Caco-2 (cell line): Measurements from ENCODE around the gene BAAT. TPM values are rescaled to one million over a fixed set of nuclear protein-coding genes. Genes with fewer than 3 reads are reported as not detected.

ENCODE experiments used
- BruUV-seq: library from RNA; stranded (reverse); fragments of 400-500 nt; replicated peaks from 2 replicates; lab custom pipeline; 2021; lab: Mats Ljungman, UMichigan
- CTCF ChIA-PET: fragments of 300-600 bp; sonication (Branson Sonifier 250); formaldehyde crosslinking; loops from one replicate; lab custom pipeline; 2022; ENCODE audit warnings: antibody characterized with exemption; lab: Charles Lee
- POLR2A ChIA-PET: fragments of 300-600 bp; sonication (Branson Sonifier 250); formaldehyde crosslinking; loops from one replicate; lab custom pipeline; 2022; ENCODE audit warnings: antibody characterized with exemption; lab: Charles Lee
- DNase-seq, 2 experiments: peaks; one replicate each; pipeline versions ENCODE4 v3.0.0 to v3.0.0-alpha.2; 2020 to 2022
- H3K27me3 ChIP-seq: replicated peaks from 2 replicates; pipeline ENCODE4 v1.6.0; 2011; ENCODE audit warnings: low read length; ENCODE audit not compliant: control insufficient read depth, insufficient read depth
- H3K36me3 ChIP-seq: 2 replicates; pipeline ENCODE4 v1.5.1; 2011; ENCODE audit warnings: low read length; ENCODE audit not compliant: control insufficient read depth, insufficient read depth
- H3K4me1 ChIP-seq: fragments of 250-450 bp; sonication (Bioruptor Pico); 2 replicates; pipeline ENCODE4 v1.5.1; 2020; ENCODE audit warnings: mild to moderate bottlenecking
- H3K4me3 ChIP-seq: 2 replicates; pipeline ENCODE4 v1.5.1; 2011; ENCODE audit warnings: low read depth, mild to moderate bottlenecking, control low read depth, low read length
- H3K9me3 ChIP-seq: fragments of 250-450 bp; sonication (Bioruptor Pico); 2 replicates; pipeline ENCODE4 v1.5.1; 2020; ENCODE audit warnings: mild to moderate bottlenecking, moderate library complexity
- H3K27ac Mint-ChIP-seq: one replicate; pipeline ENCODE4 v1.8.0; 2022; ENCODE audit warnings: mixed read lengths; ENCODE audit not compliant: unreplicated experiment
- H3K27me3 Mint-ChIP-seq: one replicate; pipeline ENCODE4 v1.8.0; 2022; ENCODE audit warnings: mixed read lengths; ENCODE audit not compliant: insufficient read depth, unreplicated experiment
- H3K36me3 Mint-ChIP-seq: one replicate; pipeline ENCODE4 v1.8.0; 2022; ENCODE audit warnings: mild to moderate bottlenecking, mixed read lengths; ENCODE audit not compliant: insufficient read depth, unreplicated experiment
- H3K4me1 Mint-ChIP-seq: one replicate; pipeline ENCODE4 v1.8.0; 2022; ENCODE audit warnings: low read depth, mixed read lengths; ENCODE audit not compliant: unreplicated experiment
- H3K4me3 Mint-ChIP-seq: one replicate; pipeline ENCODE4 v1.8.0; 2022; ENCODE audit warnings: mild to moderate bottlenecking, moderate library complexity, mixed read lengths; ENCODE audit not compliant: unreplicated experiment
- H3K9me3 Mint-ChIP-seq: one replicate; pipeline ENCODE4 v1.8.0; 2022; ENCODE audit warnings: mixed read lengths; ENCODE audit not compliant: unreplicated experiment
- intact Hi-C: fragments of 100-400 bp; cut with micrococcal nuclease; formaldehyde crosslinking; loops from one replicate; pipeline ENCODE4 v1.10.0; 2022; ENCODE audit not compliant: unreplicated experiment
- total RNA-seq: library from RNA; stranded (reverse); gene quantifications from 2 replicates; pipeline ENCODE4 v1.2.3, GENCODE V29; 2022
- TF ChIP-seq, protein P1 (sequence below), 2 experiments: fragments of 200-600 bp in 1 of 2; IDR thresholded peaks; 1 replicate in 1 of 2; 2 replicates in 1 of 2; pipeline versions ENCODE4 v1.5.1 to v1.8.0; 2011 to 2022; ENCODE audit warnings: antibody characterized with exemption in 1 of 2, control low read depth in 1 of 2, inconsistent platforms in 1 of 2, low read depth in 1 of 2, low read length in 1 of 2, mild to moderate bottlenecking in 1 of 2, moderate library complexity in 1 of 2; ENCODE audit not compliant: insufficient read depth in 1 of 2, severe bottlenecking in 1 of 2, unreplicated experiment in 1 of 2

Gene BAAT
- total RNA-seq, 1 experiment from 2014 or later = 1.1 TPM

DNA sequence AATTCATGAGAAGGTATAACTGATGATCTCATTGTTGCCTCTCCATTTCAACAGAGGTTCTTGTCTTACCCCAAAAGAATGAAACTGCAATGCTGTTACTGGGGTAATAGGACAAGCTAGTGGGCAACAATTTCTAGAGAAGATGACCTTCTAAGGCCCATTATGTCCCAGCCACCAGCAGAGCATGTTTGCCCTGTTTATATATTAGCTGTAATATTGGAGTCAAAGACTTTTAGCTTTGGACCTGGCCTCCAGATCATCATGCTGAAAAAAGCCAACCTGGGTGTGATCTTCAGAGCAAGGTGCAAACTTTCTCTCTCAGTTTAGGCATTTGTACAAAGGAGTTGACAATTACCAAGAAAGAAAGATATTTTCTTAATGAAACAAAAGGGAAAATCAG, 47.4 kb upstream of the BAAT start:
- CTCF ChIA-PET = interaction anchor here (2.0 kb wide), 1 partner anchor 17 kb away, joined by 6 read pairs; no protein-coding TSS in a partner anchor

DNA sequence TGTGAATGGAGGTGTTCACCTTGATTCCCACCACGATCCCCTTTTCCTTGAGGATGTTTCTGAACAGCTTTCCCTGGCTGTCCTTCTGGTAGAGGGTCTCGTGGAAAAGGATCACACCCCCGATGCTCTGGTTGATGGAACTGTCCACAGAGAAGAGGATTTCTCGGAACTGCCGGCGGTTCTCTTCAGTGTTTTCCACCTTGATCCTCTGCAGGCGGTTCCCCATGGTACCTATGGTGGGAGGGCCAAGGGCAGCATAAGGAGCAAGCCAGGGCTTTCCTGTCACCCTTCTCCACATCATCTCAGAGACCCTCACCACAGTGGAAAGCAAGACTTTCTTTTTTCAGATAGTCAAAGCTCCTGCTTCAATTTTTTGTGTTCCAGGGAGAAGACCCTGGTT, 44.9 kb upstream of the BAAT start:
- ChIA-PET POLR2A (no interaction called here), CTCF (no interaction called here)
- Mint-ChIP-seq H3K9me3 (peaks cover 12% of the 10 kb centered on the region), H3K27ac (no peak overlapping the region), H3K36me3 (no peaks in the 10 kb centered on the region), H3K4me1 (peaks cover 13% of the 10 kb centered on the region), H3K4me3 (no peak overlapping the region), H3K27me3 (no peaks in the 10 kb centered on the region)
- Histone ChIP-seq H3K36me3 (no peaks in the 10 kb centered on the region), H3K4me3 (no peak overlapping the region), H3K27me3 (no peaks in the 10 kb centered on the region), H3K4me1 (peaks cover 9% of the 10 kb centered on the region), H3K9me3 (no peaks in the 10 kb centered on the region)
- intact Hi-C loops = no loop called here
- TF ChIP-seq, protein P1, sequence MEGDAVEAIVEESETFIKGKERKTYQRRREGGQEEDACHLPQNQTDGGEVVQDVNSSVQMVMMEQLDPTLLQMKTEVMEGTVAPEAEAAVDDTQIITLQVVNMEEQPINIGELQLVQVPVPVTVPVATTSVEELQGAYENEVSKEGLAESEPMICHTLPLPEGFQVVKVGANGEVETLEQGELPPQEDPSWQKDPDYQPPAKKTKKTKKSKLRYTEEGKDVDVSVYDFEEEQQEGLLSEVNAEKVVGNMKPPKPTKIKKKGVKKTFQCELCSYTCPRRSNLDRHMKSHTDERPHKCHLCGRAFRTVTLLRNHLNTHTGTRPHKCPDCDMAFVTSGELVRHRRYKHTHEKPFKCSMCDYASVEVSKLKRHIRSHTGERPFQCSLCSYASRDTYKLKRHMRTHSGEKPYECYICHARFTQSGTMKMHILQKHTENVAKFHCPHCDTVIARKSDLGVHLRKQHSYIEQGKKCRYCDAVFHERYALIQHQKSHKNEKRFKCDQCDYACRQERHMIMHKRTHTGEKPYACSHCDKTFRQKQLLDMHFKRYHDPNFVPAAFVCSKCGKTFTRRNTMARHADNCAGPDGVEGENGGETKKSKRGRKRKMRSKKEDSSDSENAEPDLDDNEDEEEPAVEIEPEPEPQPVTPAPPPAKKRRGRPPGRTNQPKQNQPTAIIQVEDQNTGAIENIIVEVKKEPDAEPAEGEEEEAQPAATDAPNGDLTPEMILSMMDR (IDR thresholded peaks at IDR 0.05; ENCODE audit: insufficient read depth in 1 of 2, low read depth in 1 of 2, low read length in 1 of 2, severe bottlenecking in 1 of 2, unreplicated experiment in 1 of 2) = no peak
- DNase-seq = no peak
- BruUV-seq = no TSS peak

More for the DNA sequence above, 47.4 kb upstream of the BAAT start:
- H3K4me1 ChIP-seq = peaks cover 9% of the 10 kb centered on the region
- no peaks in the 10 kb centered on the region for H3K36me3 ChIP-seq
- BruUV-seq = no TSS peak
- TF ChIP-seq, protein P1 (IDR thresholded peaks at IDR 0.05; ENCODE audit: insufficient read depth in 1 of 2, low read depth in 1 of 2, low read length in 1 of 2, severe bottlenecking in 1 of 2, unreplicated experiment in 1 of 2) = no peak
- Mint-ChIP-seq H3K4me3 (no peak overlapping the region), H3K4me1 (peaks cover 19% of the 10 kb centered on the region), H3K27me3 (no peaks in the 10 kb centered on the region), H3K36me3 (no peaks in the 10 kb centered on the region), H3K9me3 (peaks cover 11% of the 10 kb centered on the region), H3K27ac (no peak overlapping the region)
- POLR2A ChIA-PET = no interaction called here
- no peak for DNase-seq
- no peak overlapping the region for H3K4me3 ChIP-seq
- peaks cover 3% of the 10 kb centered on the region; the same call in 1 of the 2 replicates for H3K9me3 ChIP-seq
- intact Hi-C loops = no loop called here
- H3K27me3 ChIP-seq = no peaks in the 10 kb centered on the region

- POLR2A ChIA-PET = no interaction called here
- CTCF ChIA-PET = no interaction called here
- Mint-ChIP-seq H3K36me3 (no peaks in the 10 kb centered on the region), H3K4me1 (peaks cover 8% of the 10 kb centered on the region), H3K27me3 (no peaks in the 10 kb centered on the region), H3K27ac (no peak overlapping the region), H3K9me3 (peaks cover 20% of the 10 kb centered on the region), H3K4me3 (no peak overlapping the region)
- intact Hi-C loops = no loop called here
- H3K4me3 ChIP-seq = no peak overlapping the region
- DNase-seq = no peak
- peaks cover 9% of the 10 kb centered on the region for H3K4me1 ChIP-seq
- no TSS peak for BruUV-seq
- H3K27me3 ChIP-seq = no peaks in the 10 kb centered on the region
- TF ChIP-seq, protein P1 (IDR thresholded peaks at IDR 0.05; ENCODE audit: insufficient read depth in 1 of 2, low read depth in 1 of 2, low read length in 1 of 2, severe bottlenecking in 1 of 2, unreplicated experiment in 1 of 2) = no peak
- no peaks in the 10 kb centered on the region for H3K9me3 ChIP-seq
- H3K36me3 ChIP-seq = no peaks in the 10 kb centered on the region
Measured at GRCh38 chr9:101428909-101429308, 44.1 kb upstream of the BAAT start.
